Panc1 (cell line): ENCODE data around the gene ABCA7. TPM values are rescaled to one million over a fixed set of nuclear protein-coding genes. Genes with fewer than 3 reads are reported as not detected.
A peak's percentile ranks its signal among the peaks of the same experiment; 100 is the strongest.

Source experiments
- ATAC-seq: fragments of 200-7000 bp; cut with Tn5 transposase; 2 replicates; pipeline ENCODE4 v1.9.1; 2020; ENCODE audit warnings: mild to moderate bottlenecking, moderate library complexity
- BruUV-seq: library from RNA; stranded (reverse); fragments of 400-500 nt; replicated peaks from 2 replicates; lab custom pipeline; 2021; lab: Mats Ljungman, UMichigan
- CTCF ChIA-PET: fragments of 300-600 bp; sonication (Branson Sonifier 250); formaldehyde crosslinking; loops from one replicate; lab custom pipeline; 2022; ENCODE audit warnings: antibody characterized with exemption; lab: Charles Lee
- POLR2A ChIA-PET: fragments of 300-600 bp; sonication (Branson Sonifier 250); formaldehyde crosslinking; loops from one replicate; lab custom pipeline; 2022; ENCODE audit warnings: antibody characterized with exemption; lab: Charles Lee
- DNase-seq: peaks from one replicate; pipeline ENCODE4 v3.0.0-alpha.2; 2010; ENCODE audit warnings: low read depth, low spot score
- H3K27ac ChIP-seq: 2 replicates; pipeline ENCODE4 v1.5.1; 2011; ENCODE audit warnings: mild to moderate bottlenecking, low read length, inconsistent platforms
- H3K27me3 ChIP-seq: fragments of 200-500 bp; sonication (Bioruptor generic); 2 replicates; pipeline ENCODE4 v1.6.0; 2014; ENCODE audit warnings: low read length, inconsistent platforms; ENCODE audit not compliant: control insufficient read depth, insufficient read depth
- H3K36me3 ChIP-seq: fragments of 200-500 bp; sonication (Bioruptor generic); 2 replicates; pipeline ENCODE4 v1.5.1; 2014; ENCODE audit warnings: inconsistent platforms, mild to moderate bottlenecking, low read length, moderate library complexity; ENCODE audit not compliant: control insufficient read depth, insufficient read depth
- H3K4me1 ChIP-seq: 2 replicates; pipeline ENCODE4 v1.5.1; 2011; ENCODE audit warnings: inconsistent platforms, mild to moderate bottlenecking, low read length, moderate library complexity; ENCODE audit not compliant: control insufficient read depth, insufficient read depth
- H3K4me3 ChIP-seq, 2 experiments: 2 replicates each; pipeline ENCODE4 v1.5.1; 2011 to 2012; ENCODE audit warnings: low read depth in 2 of 2, low read length in 2 of 2, mild to moderate bottlenecking in 2 of 2, inconsistent platforms in 1 of 2, moderate library complexity in 1 of 2
- H3K9me3 ChIP-seq: fragments of 200-500 bp; sonication (Bioruptor generic); 2 replicates; pipeline ENCODE4 v1.5.1; 2014; ENCODE audit warnings: low read depth, mild to moderate bottlenecking, inconsistent platforms, low read length, moderate library complexity; ENCODE audit not compliant: control insufficient read depth, insufficient read depth
- CTCF ChIP-seq: fragments of 450-650 bp; IDR thresholded peaks from 2 replicates; pipeline ENCODE4 v1.5.1; 2017; ENCODE audit warnings: mild to moderate bottlenecking
- POLR2AphosphoS5 ChIP-seq: IDR thresholded peaks from 2 replicates; pipeline ENCODE4 v1.6.1; 2012; ENCODE audit warnings: mild to moderate bottlenecking, low read depth, low read length, moderate library complexity
- SIN3A ChIP-seq: IDR thresholded peaks from 2 replicates; pipeline ENCODE4 v1.6.1; 2012; ENCODE audit warnings: low read depth, mild to moderate bottlenecking, low read length, moderate library complexity, borderline replicate concordance; ENCODE audit not compliant: insufficient read depth
- TCF7L2 ChIP-seq: IDR thresholded peaks from 2 replicates; pipeline ENCODE4 v1.6.1; 2011; ENCODE audit warnings: mild to moderate bottlenecking, low read depth, low read length, inconsistent platforms
- in situ Hi-C: cut with HindIII; loops from 2 replicates; pipeline ENCODE4 v1.10.0; 2016; ENCODE audit warnings: low sequenced_read_pairs, low pct_unique_long_range_greater_than_20kb
- intact Hi-C: fragments of 100-400 bp; cut with micrococcal nuclease; formaldehyde crosslinking; loops from one replicate; pipeline ENCODE4 v1.10.0; 2022; ENCODE audit not compliant: unreplicated experiment
- total RNA-seq: library from RNA; stranded (reverse); gene quantifications from one replicate; pipeline ENCODE4 v1.2.1, GENCODE V29; 2021; ENCODE audit not compliant: unreplicated experiment
- TF ChIP-seq, protein P1 (sequence below), 2 experiments: IDR thresholded peaks; 2 replicates each; pipeline ENCODE4 v1.6.1; 2011 to 2012; ENCODE audit warnings: low read depth in 2 of 2, control low read depth in 1 of 2, low read length in 1 of 2, mild to moderate bottlenecking in 1 of 2, moderate library complexity in 1 of 2; ENCODE audit not compliant: insufficient read depth in 1 of 2

Gene ABCA7
- total RNA-seq, 1 experiment from 2014 or later, result 47.5 TPM

GRCh38 chr19:1112268-1113029 lies 72.5 kb downstream of the ABCA7 start:
- BruUV-seq, result no TSS peak
- DNase-seq (no peak), ATAC-seq (peak; percentile 19)
- POLR2A ChIA-PET, result no interaction called here
- intact Hi-C loops, result no loop called here
- H3K36me3 ChIP-seq, result no peaks in the 10 kb centered on the region
- CTCF ChIA-PET, result interaction anchor here (0.7 to 1.1 kb wide), 3 partner anchors 50 to 97 kb away, joined by 3 to 4 read pairs (median 4); no protein-coding TSS in a partner anchor
- 0 out of 4 replicates have a peak overlapping the region, but pooled peaks of 1 of the 2 experiments have one; percentile 4 for H3K4me3 ChIP-seq
- in situ Hi-C loops, result no loop called here
- no peaks in the 10 kb centered on the region for H3K9me3 ChIP-seq
- TF ChIP-seq, protein P1, sequence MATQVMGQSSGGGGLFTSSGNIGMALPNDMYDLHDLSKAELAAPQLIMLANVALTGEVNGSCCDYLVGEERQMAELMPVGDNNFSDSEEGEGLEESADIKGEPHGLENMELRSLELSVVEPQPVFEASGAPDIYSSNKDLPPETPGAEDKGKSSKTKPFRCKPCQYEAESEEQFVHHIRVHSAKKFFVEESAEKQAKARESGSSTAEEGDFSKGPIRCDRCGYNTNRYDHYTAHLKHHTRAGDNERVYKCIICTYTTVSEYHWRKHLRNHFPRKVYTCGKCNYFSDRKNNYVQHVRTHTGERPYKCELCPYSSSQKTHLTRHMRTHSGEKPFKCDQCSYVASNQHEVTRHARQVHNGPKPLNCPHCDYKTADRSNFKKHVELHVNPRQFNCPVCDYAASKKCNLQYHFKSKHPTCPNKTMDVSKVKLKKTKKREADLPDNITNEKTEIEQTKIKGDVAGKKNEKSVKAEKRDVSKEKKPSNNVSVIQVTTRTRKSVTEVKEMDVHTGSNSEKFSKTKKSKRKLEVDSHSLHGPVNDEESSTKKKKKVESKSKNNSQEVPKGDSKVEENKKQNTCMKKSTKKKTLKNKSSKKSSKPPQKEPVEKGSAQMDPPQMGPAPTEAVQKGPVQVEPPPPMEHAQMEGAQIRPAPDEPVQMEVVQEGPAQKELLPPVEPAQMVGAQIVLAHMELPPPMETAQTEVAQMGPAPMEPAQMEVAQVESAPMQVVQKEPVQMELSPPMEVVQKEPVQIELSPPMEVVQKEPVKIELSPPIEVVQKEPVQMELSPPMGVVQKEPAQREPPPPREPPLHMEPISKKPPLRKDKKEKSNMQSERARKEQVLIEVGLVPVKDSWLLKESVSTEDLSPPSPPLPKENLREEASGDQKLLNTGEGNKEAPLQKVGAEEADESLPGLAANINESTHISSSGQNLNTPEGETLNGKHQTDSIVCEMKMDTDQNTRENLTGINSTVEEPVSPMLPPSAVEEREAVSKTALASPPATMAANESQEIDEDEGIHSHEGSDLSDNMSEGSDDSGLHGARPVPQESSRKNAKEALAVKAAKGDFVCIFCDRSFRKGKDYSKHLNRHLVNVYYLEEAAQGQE (IDR thresholded peaks at IDR 0.05; ENCODE audit: insufficient read depth in 1 of 2, low read depth in 2 of 2, low read length in 1 of 2), result no peak
- TF ChIP-seq POLR2AphosphoS5 (no peak), CTCF (no peak), TCF7L2 (no peak), SIN3A (no peak)
- no peaks in the 10 kb centered on the region for H3K27me3 ChIP-seq
- peaks cover 33% of the 10 kb centered on the region for H3K4me1 ChIP-seq
- peak overlapping the region; percentile 74 for H3K27ac ChIP-seq

GRCh38 chr19:1113030-1113985 lies 73.4 kb downstream of the ABCA7 start:
- intact Hi-C loops (no loop called here), in situ Hi-C loops (no loop called here)
- Histone ChIP-seq H3K4me3 (no peak overlapping the region), H3K27ac (peak overlapping the region; percentile 78), H3K9me3 (no peaks in the 10 kb centered on the region), H3K4me1 (peaks cover 29% of the 10 kb centered on the region), H3K27me3 (no peaks in the 10 kb centered on the region), H3K36me3 (no peaks in the 10 kb centered on the region)
- TF ChIP-seq CTCF (peak; percentile 86), TCF7L2 (no peak), POLR2AphosphoS5 (peak; percentile 31; the same call in 1 of the 2 replicates), SIN3A (no peak)
- TF ChIP-seq, protein P1 (IDR thresholded peaks at IDR 0.05; ENCODE audit: insufficient read depth in 1 of 2, low read depth in 2 of 2, low read length in 1 of 2), result no peak
- ATAC-seq (peak; percentile 49), DNase-seq (no peak)
- BruUV-seq, result no TSS peak
- ChIA-PET CTCF (interaction anchor here (0.6 to 1.1 kb wide), 5 partner anchors 49 to 438 kb away, joined by 3 to 5 read pairs (median 4); no protein-coding TSS in a partner anchor), POLR2A (no interaction called here)
